A549 (cell line): Measurements from ENCODE around the gene TMEM87B. TPM values are rescaled to one million over a fixed set of nuclear protein-coding genes. Genes with fewer than 3 reads are reported as not detected.

Source experiments
- ATAC-seq, 2 experiments: fragments of 200-7000 bp in 1 of 2; fragments of >200 bp in 1 of 2; cut with Nextera tagmentation in 1 of 2; cut with Tn5 transposase in 1 of 2; 3 replicates each; pipeline versions ENCODE4 v1.8.0 to v1.9.1; 2018 to 2020; ENCODE audit warnings: mild to moderate bottlenecking in 1 of 2, moderate library complexity in 1 of 2
- CTCF ChIA-PET: fragments of 300-600 bp; sonication (Branson Sonifier 250); formaldehyde crosslinking; extraction: SDS; loops from one replicate; lab custom pipeline; 2021; ENCODE audit warnings: antibody characterized with exemption, inconsistent platforms; lab: Yijun Ruan, JAX
- POLR2A ChIA-PET: fragments of 350-600 bp; formaldehyde crosslinking; extraction: SDS; loops from one replicate; lab custom pipeline; 2021; ENCODE audit warnings: antibody characterized with exemption, inconsistent platforms; lab: Yijun Ruan, JAX
- DNase-seq, 2 experiments: peaks; one replicate each; pipeline versions ENCODE4 v3.0.0 to v3.0.0-alpha.2; 2011 to 2016; ENCODE audit warnings: low read depth in 1 of 2, low spot score in 1 of 2
- FAIRE-seq: peaks from 2 replicates; lab custom pipeline; 2011; peaks lifted over from hg19 to GRCh38; lab: Jason Lieb, UNC
- H3K27ac ChIP-seq, 2 experiments: fragments of >200 bp; sonication (Bioruptor Twin); formaldehyde crosslinking; 3 replicates each; pipeline ENCODE4 v1.5.1; 2016 to 2017
- H3K4me1 ChIP-seq: fragments of >200 bp; sonication (Bioruptor Twin); formaldehyde crosslinking; 3 replicates; pipeline ENCODE4 v1.6.1; 2016
- H3K4me2 ChIP-seq: fragments of >200 bp; sonication (Bioruptor Twin); formaldehyde crosslinking; 3 replicates; pipeline ENCODE4 v1.6.1; 2016
- H3K4me3 ChIP-seq: fragments of >200 bp; sonication (Bioruptor Twin); formaldehyde crosslinking; 3 replicates; pipeline ENCODE4 v1.5.1; 2016
- H3K9me3 ChIP-seq: fragments of >200 bp; sonication (Bioruptor Twin); formaldehyde crosslinking; 3 replicates; pipeline ENCODE4 v1.6.1; 2016
- CBX2 ChIP-seq: fragments of 200-600 bp; sonication (generic); IDR thresholded peaks from 2 replicates; pipeline ENCODE4 v1.6.1; 2016; ENCODE audit warnings: low read depth, mild to moderate bottlenecking, borderline replicate concordance
- CHD2 ChIP-seq: fragments of 150-350 bp; IDR thresholded peaks from 2 replicates; pipeline ENCODE4 v1.6.1; 2014; ENCODE audit warnings: low read length; ENCODE audit not compliant: partially characterized antibody
- CHD4 ChIP-seq: fragments of 200-600 bp; sonication (generic); IDR thresholded peaks from 2 replicates; pipeline ENCODE4 v1.6.1; 2016; ENCODE audit warnings: antibody characterized with exemption, mild to moderate bottlenecking, borderline replicate concordance
- EHMT2 ChIP-seq: fragments of 200-600 bp; sonication (generic); IDR thresholded peaks from 2 replicates; pipeline ENCODE4 v1.6.1; 2016; ENCODE audit warnings: antibody characterized with exemption, low read depth, mild to moderate bottlenecking, moderate library complexity
- EP300 ChIP-seq, 2 experiments: fragments of >200 bp; sonication (Bioruptor Twin); formaldehyde crosslinking; IDR thresholded peaks; 2 replicates in 1 of 2; 3 replicates in 1 of 2; pipeline ENCODE4 v1.6.1; 2016 to 2017
- FOSB ChIP-seq: fragments of 250-450 bp; sonication (Bioruptor Pico); IDR thresholded peaks from 2 replicates; pipeline ENCODE4 v1.5.0; 2020; ENCODE audit warnings: mild to moderate bottlenecking, moderate library complexity
- HEYL ChIP-seq: fragments of 250-450 bp; sonication (Bioruptor Pico); IDR thresholded peaks from 2 replicates; pipeline ENCODE4 v1.8.0; 2021; ENCODE audit warnings: mild to moderate bottlenecking, moderate library complexity
- HOXB13 ChIP-seq: fragments of 250-450 bp; sonication (Bioruptor Pico); IDR thresholded peaks from 2 replicates; pipeline ENCODE4 v1.5.0; 2020; ENCODE audit warnings: low read depth, mild to moderate bottlenecking, moderate library complexity
- KDM1A ChIP-seq: fragments of 200-600 bp; sonication (generic); IDR thresholded peaks from 2 replicates; pipeline ENCODE4 v1.6.1; 2016; ENCODE audit warnings: low read depth, mild to moderate bottlenecking
- MAFK ChIP-seq: fragments of 450-650 bp; IDR thresholded peaks from 2 replicates; pipeline ENCODE4 v1.6.1; 2014; ENCODE audit not compliant: partially characterized antibody
- NFE2L2 ChIP-seq: fragments of 150-350 bp; conservative IDR thresholded peaks from 2 replicates; pipeline ENCODE4 v1.6.1; 2014; ENCODE audit warnings: low read length
- NPAS2 ChIP-seq: fragments of 250-450 bp; sonication (Bioruptor Pico); IDR thresholded peaks from 2 replicates; pipeline ENCODE4 v1.8.0; 2022; ENCODE audit warnings: mild to moderate bottlenecking, moderate library complexity, borderline replicate concordance
- NR3C1 ChIP-seq: fragments of >200 bp; sonication (Bioruptor Twin); formaldehyde crosslinking; IDR thresholded peaks from 3 replicates; pipeline ENCODE4 v1.6.1; 2017
- SMC3 ChIP-seq: fragments of >200 bp; sonication (Bioruptor Twin); formaldehyde crosslinking; IDR thresholded peaks from 3 replicates; pipeline ENCODE4 v1.6.1; 2018; ENCODE audit warnings: inconsistent platforms
- SREBF2 ChIP-seq: fragments of 450-650 bp; IDR thresholded peaks from 2 replicates; pipeline ENCODE4 v1.6.1; 2014; ENCODE audit warnings: mild to moderate bottlenecking, moderate library complexity
- TP53 ChIP-seq: fragments of 250-450 bp; sonication (Bioruptor Pico); IDR thresholded peaks from 2 replicates; pipeline ENCODE4 v1.5.0; 2021; ENCODE audit warnings: mild to moderate bottlenecking, moderate library complexity
- WGBS: methylation state at CpG from one replicate; pipeline ENCODE4 v1.1.6; 2017; ENCODE audit errors: missing lambda C conversion rate; 5-methylcytosine and 5-hydroxymethylcytosine counted together
- polyA plus RNA-seq, 4 experiments: library from polyadenylated mRNA; depleted of rRNA in 3 of 4; stranded (reverse); fragments of >200 nt; fragmentation: RNase III in 1 of 4; extraction: RNeasy Plus Mini Kit Qiagen cat#74134 plus additional on column Dnase treatment in 1 of 4; gene quantifications; 2 replicates in 3 of 4; 3 replicates in 1 of 4; pipeline ENCODE4 v1.2.3, GENCODE V29; 2011 to 2017
- TF ChIP-seq, protein P1 (sequence below): fragments of >200 bp; sonication (Bioruptor Twin); formaldehyde crosslinking; IDR thresholded peaks from 2 replicates; pipeline ENCODE4 v1.6.1; 2016
- TF ChIP-seq, protein P2 (sequence below): fragments of >200 bp; sonication (Bioruptor Twin); formaldehyde crosslinking; IDR thresholded peaks from 3 replicates; pipeline ENCODE4 v1.5.1; 2016
- TF ChIP-seq, protein P3 (sequence below): fragments of 250-450 bp; sonication (Bioruptor Pico); IDR thresholded peaks from 2 replicates; pipeline ENCODE4 v1.5.0; 2021; ENCODE audit warnings: mild to moderate bottlenecking, moderate library complexity, borderline replicate concordance

The TMEM87B gene
- polyA plus RNA-seq, 2 of the 4 experiments (the other 2 are of a cell fraction) = 12.3 to 27.0 TPM

DNA sequence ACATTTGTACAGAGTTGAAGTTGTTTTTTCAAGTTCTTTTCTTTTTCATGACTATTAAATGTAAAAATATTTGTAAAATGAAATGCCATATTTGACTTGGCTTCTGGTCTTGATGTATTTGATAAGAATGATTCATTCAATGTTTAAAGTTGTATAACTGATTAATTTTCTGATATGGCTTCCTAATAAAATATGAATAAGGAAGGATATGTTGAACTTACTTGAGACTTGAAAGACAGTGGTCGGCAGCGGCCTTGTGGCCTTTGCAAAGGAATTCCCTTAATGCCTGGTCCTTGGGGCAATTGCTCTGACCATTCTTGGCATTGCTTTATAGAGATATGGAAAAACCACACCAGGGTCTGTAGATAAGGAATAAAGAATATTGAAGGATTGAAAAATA is 25.9 kb upstream of the TMEM87B start:
- DNase-seq = no peak
- CTCF ChIA-PET = interaction anchor here (1.5 to 1.8 kb wide), 3 partner anchors 11 to 141 kb away, joined by 3 to 8 read pairs (median 5); no protein-coding TSS in a partner anchor
- 70% methylated on average over 2 of the region's 2 CpGs for WGBS

DNA sequence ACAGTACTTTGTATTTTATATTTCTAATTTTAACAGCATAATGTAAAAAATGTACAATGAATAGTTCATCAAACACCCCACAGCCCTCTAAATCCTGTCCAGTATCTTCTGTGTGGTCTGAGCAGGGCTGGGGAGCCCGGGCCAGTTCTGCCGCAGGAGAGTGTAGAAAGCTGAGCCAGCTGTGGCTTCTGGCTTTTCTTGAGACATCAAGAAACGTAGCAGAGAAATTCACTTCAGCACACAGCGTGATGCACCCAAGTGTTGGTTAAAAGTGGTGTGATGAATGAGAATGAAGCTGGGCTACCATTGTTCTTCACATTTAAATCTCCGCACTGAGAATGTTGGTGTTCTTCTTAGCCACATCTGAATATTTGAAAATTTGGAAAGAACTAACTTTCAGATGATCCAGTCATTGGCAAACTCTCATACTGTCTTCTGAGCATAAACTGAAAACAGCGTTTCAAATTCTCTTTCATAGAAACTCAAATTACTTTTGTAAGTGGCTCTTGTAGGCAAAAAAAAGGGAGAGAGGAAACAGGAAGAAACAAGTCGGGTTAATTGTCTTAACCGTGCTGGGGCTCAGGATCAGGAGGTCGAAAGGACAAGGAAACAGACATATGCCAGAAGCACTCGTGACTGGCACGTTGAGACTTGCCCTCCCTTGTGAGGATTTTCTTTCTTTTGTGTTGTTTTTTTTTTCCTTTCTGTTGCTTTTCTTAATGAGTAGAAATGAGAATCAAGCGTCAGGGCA is 23.4 kb upstream of the TMEM87B start:
- CTCF ChIA-PET = no interaction called here
- no peak overlapping the region for H3K27ac ChIP-seq
- POLR2A ChIA-PET = interaction anchor here (0.6 to 1.0 kb wide), 2 partner anchors 23 to 134 kb away, joined by 5 to 6 read pairs; partner anchors contain the start of gene TMEM87B
- no peak for FAIRE-seq
- WGBS = 69% methylated on average over 12 of the region's 12 CpGs
- DNase-seq = no peak
- no peak overlapping the region for H3K4me3 ChIP-seq
- H3K9me3 ChIP-seq = no peaks in the 10 kb centered on the region; the same call in 2 of the 3 replicates
- H3K4me1 ChIP-seq = no peaks in the 10 kb centered on the region
- H3K4me2 ChIP-seq = no peak overlapping the region
- no peak for TF ChIP-seq SMC3
- TF ChIP-seq, protein P1, sequence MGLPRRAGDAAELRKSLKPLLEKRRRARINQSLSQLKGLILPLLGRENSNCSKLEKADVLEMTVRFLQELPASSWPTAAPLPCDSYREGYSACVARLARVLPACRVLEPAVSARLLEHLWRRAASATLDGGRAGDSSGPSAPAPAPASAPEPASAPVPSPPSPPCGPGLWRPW = no peak
- no peak for TF ChIP-seq NPAS2 (CRISPR knock-in tag)
- ATAC-seq = no peak

More for the DNA sequence above, 25.9 kb upstream of the TMEM87B start:
- Histone ChIP-seq H3K4me2 (no peak overlapping the region), H3K27ac (no peak overlapping the region), H3K4me1 (no peaks in the 10 kb centered on the region), H3K4me3 (no peak overlapping the region), H3K9me3 (no peaks in the 10 kb centered on the region)
- TF ChIP-seq TP53 (CRISPR knock-in tag) = no peak
- TF ChIP-seq EP300 (IDR thresholded peaks at IDR 0.05) = no peak
- TF ChIP-seq CBX2 = no peak
- TF ChIP-seq SREBF2 = no peak
- TF ChIP-seq CHD2 = no peak
- TF ChIP-seq, protein P2, sequence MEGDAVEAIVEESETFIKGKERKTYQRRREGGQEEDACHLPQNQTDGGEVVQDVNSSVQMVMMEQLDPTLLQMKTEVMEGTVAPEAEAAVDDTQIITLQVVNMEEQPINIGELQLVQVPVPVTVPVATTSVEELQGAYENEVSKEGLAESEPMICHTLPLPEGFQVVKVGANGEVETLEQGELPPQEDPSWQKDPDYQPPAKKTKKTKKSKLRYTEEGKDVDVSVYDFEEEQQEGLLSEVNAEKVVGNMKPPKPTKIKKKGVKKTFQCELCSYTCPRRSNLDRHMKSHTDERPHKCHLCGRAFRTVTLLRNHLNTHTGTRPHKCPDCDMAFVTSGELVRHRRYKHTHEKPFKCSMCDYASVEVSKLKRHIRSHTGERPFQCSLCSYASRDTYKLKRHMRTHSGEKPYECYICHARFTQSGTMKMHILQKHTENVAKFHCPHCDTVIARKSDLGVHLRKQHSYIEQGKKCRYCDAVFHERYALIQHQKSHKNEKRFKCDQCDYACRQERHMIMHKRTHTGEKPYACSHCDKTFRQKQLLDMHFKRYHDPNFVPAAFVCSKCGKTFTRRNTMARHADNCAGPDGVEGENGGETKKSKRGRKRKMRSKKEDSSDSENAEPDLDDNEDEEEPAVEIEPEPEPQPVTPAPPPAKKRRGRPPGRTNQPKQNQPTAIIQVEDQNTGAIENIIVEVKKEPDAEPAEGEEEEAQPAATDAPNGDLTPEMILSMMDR = no peak
- ATAC-seq (no peak), FAIRE-seq (no peak)
- POLR2A ChIA-PET = no interaction called here

DNA sequence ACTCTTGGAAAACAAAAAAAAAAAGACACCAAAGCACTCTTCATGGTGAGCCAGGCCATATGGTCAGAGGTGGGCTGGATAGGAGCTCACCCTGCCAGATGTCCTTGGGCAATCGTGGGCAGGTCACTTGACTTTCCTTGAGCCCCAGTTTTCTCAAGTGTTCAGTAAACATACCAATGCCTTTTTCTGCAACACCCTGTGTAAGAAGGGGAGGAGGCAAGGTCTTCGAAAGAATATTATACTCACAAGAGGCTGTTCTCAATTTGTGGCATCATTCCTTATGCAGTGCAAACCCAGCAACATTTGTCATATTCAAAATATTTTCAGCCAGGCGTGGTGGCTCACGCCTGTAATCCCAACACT is 22.9 kb upstream of the TMEM87B start:
- no peak for TF ChIP-seq TP53 (CRISPR knock-in tag)
- no peak for TF ChIP-seq FOSB
- TF ChIP-seq HOXB13 = no peak
- TF ChIP-seq KDM1A = no peak
- TF ChIP-seq NFE2L2 = no peak
- no peak for TF ChIP-seq MAFK
- no peak for TF ChIP-seq EP300 (IDR thresholded peaks at IDR 0.05)
- TF ChIP-seq HEYL = no peak
- no peak for TF ChIP-seq NR3C1
- TF ChIP-seq, protein P3, sequence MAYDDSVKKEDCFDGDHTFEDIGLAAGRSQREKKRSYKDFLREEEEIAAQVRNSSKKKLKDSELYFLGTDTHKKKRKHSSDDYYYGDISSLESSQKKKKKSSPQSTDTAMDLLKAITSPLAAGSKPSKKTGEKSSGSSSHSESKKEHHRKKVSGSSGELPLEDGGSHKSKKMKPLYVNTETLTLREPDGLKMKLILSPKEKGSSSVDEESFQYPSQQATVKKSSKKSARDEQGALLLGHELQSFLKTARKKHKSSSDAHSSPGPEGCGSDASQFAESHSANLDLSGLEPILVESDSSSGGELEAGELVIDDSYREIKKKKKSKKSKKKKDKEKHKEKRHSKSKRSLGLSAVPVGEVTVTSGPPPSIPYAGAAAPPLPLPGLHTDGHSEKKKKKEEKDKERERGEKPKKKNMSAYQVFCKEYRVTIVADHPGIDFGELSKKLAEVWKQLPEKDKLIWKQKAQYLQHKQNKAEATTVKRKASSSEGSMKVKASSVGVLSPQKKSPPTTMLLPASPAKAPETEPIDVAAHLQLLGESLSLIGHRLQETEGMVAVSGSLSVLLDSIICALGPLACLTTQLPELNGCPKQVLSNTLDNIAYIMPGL (CRISPR knock-in tag) = no peak
- no peak for TF ChIP-seq CHD4
- no peak for TF ChIP-seq EHMT2
- no peak for TF ChIP-seq CBX2
- no peaks in the 10 kb centered on the region for H3K4me1 ChIP-seq
- ATAC-seq (no peak), DNase-seq (no peak), FAIRE-seq (no peak)
- 77% methylated on average over 4 of the region's 4 CpGs for WGBS
- CTCF ChIA-PET = interaction anchor here (0.5 to 1.1 kb wide), 2 partner anchors 136 to 434 kb away, joined by 3 to 5 read pairs; no protein-coding TSS in a partner anchor
- H3K27ac ChIP-seq = no peak overlapping the region
- H3K9me3 ChIP-seq = peaks cover 4% of the 10 kb centered on the region; the same call in 2 of the 3 replicates
- H3K4me2 ChIP-seq = no peak overlapping the region
- POLR2A ChIA-PET = interaction anchor here (1.0 kb wide), 1 partner anchor 135 kb away, joined by 5 read pairs; no protein-coding TSS in a partner anchor
- no peak overlapping the region for H3K4me3 ChIP-seq
